GM23338 (cell line): ENCODE measurements around the gene VWCE. TPM values are rescaled to one million over a fixed set of nuclear protein-coding genes. Genes with fewer than 3 reads are reported as not detected.

Experiments used
- ATAC-seq: fragments of 200-7000 bp; cut with Tn5 transposase; 3 replicates; pipeline ENCODE4 v1.9.1; 2020
- DNase-seq: peaks from one replicate; pipeline ENCODE4 v3.0.0-alpha.2; 2015; ENCODE audit warnings: low spot score
- H2AFZ ChIP-seq: fragments of 200-600 bp; sonication (generic); 2 replicates; pipeline ENCODE4 v1.8.0; 2016; ENCODE audit warnings: antibody characterized with exemption, mild to moderate bottlenecking, moderate library complexity
- H3F3A ChIP-seq: fragments of 200-600 bp; sonication (generic); replicated peaks from 2 replicates; pipeline ENCODE4 v1.8.0; 2017; ENCODE audit warnings: antibody characterized with exemption, mixed run types, low read depth
- H3K27ac ChIP-seq: fragments of 200-600 bp; sonication (generic); 2 replicates; pipeline ENCODE4 v1.6.1; 2016; ENCODE audit warnings: low read depth
- H3K27me3 ChIP-seq: fragments of 200-600 bp; sonication (generic); 2 replicates; pipeline ENCODE4 v1.8.0; 2016; ENCODE audit warnings: mild to moderate bottlenecking, mixed run types, moderate library complexity; ENCODE audit not compliant: insufficient read depth
- H3K36me3 ChIP-seq: fragments of 200-600 bp; sonication (generic); 2 replicates; pipeline ENCODE4 v1.8.0; 2016; ENCODE audit warnings: mild to moderate bottlenecking; ENCODE audit not compliant: insufficient read depth
- H3K4me1 ChIP-seq: fragments of 200-600 bp; sonication (generic); 2 replicates; pipeline ENCODE4 v1.8.0; 2016; ENCODE audit warnings: mild to moderate bottlenecking, moderate library complexity; ENCODE audit not compliant: insufficient read depth
- H3K4me2 ChIP-seq: fragments of 200-600 bp; sonication (generic); 2 replicates; pipeline ENCODE4 v1.7.1; 2017; ENCODE audit warnings: mixed run types
- H3K4me3 ChIP-seq: fragments of 200-600 bp; sonication (generic); 2 replicates; pipeline ENCODE4 v1.6.1; 2016; ENCODE audit warnings: mixed run types
- H3K79me2 ChIP-seq: fragments of 200-600 bp; sonication (generic); replicated peaks from 2 replicates; pipeline ENCODE4 v1.8.0; 2017; ENCODE audit warnings: mild to moderate bottlenecking; ENCODE audit not compliant: insufficient read depth
- H3K9me2 ChIP-seq: fragments of 200-600 bp; sonication (generic); 2 replicates; pipeline ENCODE4 v1.8.0; 2017; ENCODE audit not compliant: insufficient read depth
- H4K20me1 ChIP-seq: fragments of 200-600 bp; sonication (generic); replicated peaks from 2 replicates; pipeline ENCODE4 v1.8.0; 2017; ENCODE audit warnings: mild to moderate bottlenecking; ENCODE audit not compliant: insufficient read depth
- H3K27ac Mint-ChIP-seq: 2 replicates; pipeline ENCODE4 v1.8.0; 2020; ENCODE audit warnings: inconsistent platforms, mild to moderate bottlenecking, moderate library complexity, mixed read lengths
- H3K27me3 Mint-ChIP-seq: 3 replicates; pipeline ENCODE4 v1.8.0; 2022; ENCODE audit warnings: low read depth, mild to moderate bottlenecking, moderate library complexity, mixed read lengths, inconsistent platforms; ENCODE audit not compliant: insufficient read depth, poor library complexity
- H3K36me3 Mint-ChIP-seq: 3 replicates; pipeline ENCODE4 v1.8.0; 2021; ENCODE audit warnings: low read depth, mild to moderate bottlenecking, inconsistent platforms, moderate library complexity, mixed read lengths
- H3K4me1 Mint-ChIP-seq: 3 replicates; pipeline ENCODE4 v1.8.0; 2020; ENCODE audit warnings: mild to moderate bottlenecking, inconsistent platforms, mixed read lengths
- H3K4me3 Mint-ChIP-seq: 3 replicates; pipeline ENCODE4 v1.8.0; 2021; ENCODE audit warnings: moderate library complexity, mild to moderate bottlenecking, inconsistent platforms, mixed read lengths
- H3K9me3 Mint-ChIP-seq: 3 replicates; pipeline ENCODE4 v1.8.0; 2020; ENCODE audit warnings: moderate library complexity, mild to moderate bottlenecking, inconsistent platforms, mixed read lengths
- CREB1 ChIP-seq: fragments of 250-450 bp; sonication (Bioruptor Pico); IDR thresholded peaks from 2 replicates; pipeline ENCODE4 v1.5.0; 2020; ENCODE audit warnings: low read depth, mild to moderate bottlenecking, moderate library complexity
- EZH2 ChIP-seq: fragments of 200-600 bp; sonication (generic); IDR thresholded peaks from one replicate; pipeline ENCODE4 v1.8.0; 2017; ENCODE audit warnings: antibody characterized with exemption, mild to moderate bottlenecking, low read depth; ENCODE audit not compliant: unreplicated experiment
- EZH2phosphoT487 ChIP-seq: fragments of 200-600 bp; sonication (generic); IDR thresholded peaks from one replicate; pipeline ENCODE4 v1.8.1; 2018; ENCODE audit warnings: antibody characterized with exemption; ENCODE audit not compliant: unreplicated experiment
- JUNB ChIP-seq: IDR thresholded peaks from one replicate; pipeline ENCODE4 v1.6.1; 2016; ENCODE audit warnings: antibody characterized with exemption; ENCODE audit not compliant: unreplicated experiment
- NANOG ChIP-seq: IDR thresholded peaks from 2 replicates; pipeline ENCODE4 v1.6.1; 2016; ENCODE audit warnings: antibody characterized with exemption, borderline replicate concordance
- POLR2AphosphoS5 ChIP-seq: IDR thresholded peaks from 2 replicates; pipeline ENCODE4 v1.6.1; 2016; ENCODE audit warnings: antibody characterized with exemption, low read depth
- STAT1 ChIP-seq: IDR thresholded peaks from one replicate; pipeline ENCODE4 v1.6.1; 2016; ENCODE audit warnings: antibody characterized with exemption; ENCODE audit not compliant: unreplicated experiment
- ZNF114 ChIP-seq: fragments of 250-450 bp; sonication (Bioruptor Pico); IDR thresholded peaks from 2 replicates; pipeline ENCODE4 v1.5.0; 2020; ENCODE audit warnings: mild to moderate bottlenecking, moderate library complexity
- ZNF331 ChIP-seq: fragments of 250-450 bp; sonication (Bioruptor Pico); IDR thresholded peaks from 2 replicates; pipeline ENCODE4 v1.5.0; 2020; ENCODE audit warnings: low read depth, mild to moderate bottlenecking, moderate library complexity
- polyA plus RNA-seq: library from polyadenylated mRNA; unstranded; fragments of >200 nt; fragmentation: Nextera tagmentation; extraction: Ambion mirVana; gene quantifications from 2 replicates; pipeline ENCODE4 v1.2.1, GENCODE V29; 2016
- total RNA-seq: library from RNA; depleted of rRNA; stranded (reverse); fragments of >200 nt; shearing (Covaris generic); gene quantifications from 2 replicates; pipeline ENCODE4 v1.2.3, GENCODE V29; 2014
- TF ChIP-seq, protein P1 (sequence below): IDR thresholded peaks from one replicate; pipeline ENCODE4 v1.6.1; 2018; ENCODE audit warnings: antibody characterized with exemption; ENCODE audit not compliant: unreplicated experiment
- TF ChIP-seq, protein P2 (sequence below): IDR thresholded peaks from 2 replicates; pipeline ENCODE4 v1.6.1; 2016; ENCODE audit warnings: antibody characterized with exemption
- TF ChIP-seq, protein P3 (sequence below): fragments of 250-450 bp; sonication (Bioruptor Pico); IDR thresholded peaks from 2 replicates; pipeline ENCODE4 v1.5.0; 2020; ENCODE audit warnings: mild to moderate bottlenecking, moderate library complexity
- TF ChIP-seq, protein P4 (sequence below), 2 experiments: fragments of 200-600 bp in 1 of 2; sonication (generic) in 1 of 2; conservative IDR thresholded peaks; 2 replicates each; pipeline versions ENCODE4 v1.5.1 to v1.6.1; 2016 to 2017; ENCODE audit warnings: antibody characterized with exemption in 2 of 2, low read depth in 2 of 2, mild to moderate bottlenecking in 2 of 2, moderate library complexity in 1 of 2

Gene VWCE
- total and polyA plus RNA-seq, 2 experiments from 2014 or later = 9.9 to 16.9 TPM

DNA sequence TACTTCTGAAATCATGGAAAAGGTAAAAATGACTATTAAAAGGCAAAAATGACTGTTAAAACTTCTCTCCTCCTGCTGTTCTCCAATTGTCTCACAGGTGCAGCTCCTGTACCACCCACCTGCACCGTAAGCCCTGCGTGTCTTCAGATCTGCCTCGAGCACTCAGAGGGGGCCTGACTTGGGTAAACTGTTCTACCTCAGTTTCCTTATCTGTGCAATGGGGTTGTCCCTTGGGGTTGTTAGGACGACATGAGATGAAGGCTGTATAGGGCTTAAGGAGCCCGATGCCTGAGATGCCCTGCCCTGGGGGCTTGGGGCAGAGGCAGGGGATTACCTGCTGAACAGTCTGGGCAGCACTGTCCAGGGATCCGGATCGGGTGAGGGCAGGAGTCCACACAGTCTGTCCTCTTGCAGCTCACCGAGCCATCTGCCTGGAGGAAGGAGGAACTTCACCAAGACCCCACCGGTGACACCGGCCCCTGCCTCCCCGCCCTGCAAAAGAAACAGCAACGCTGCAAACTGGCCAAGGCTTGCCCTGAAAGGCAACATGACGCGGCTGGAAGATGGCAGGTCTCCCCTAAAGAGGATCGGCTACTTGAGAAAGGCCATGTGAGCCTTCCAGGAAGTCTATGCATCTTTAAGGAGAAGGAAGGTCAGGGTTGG, 26.4 kb downstream of the VWCE start:
- Histone ChIP-seq H4K20me1 (peaks cover 3% of the 10 kb centered on the region; the same call in 1 of the 2 replicates), H3K4me3 (no peak overlapping the region), H3K9me2 (no peaks in the 10 kb centered on the region), H2AFZ (no peak overlapping the region), H3K4me1 (no peaks in the 10 kb centered on the region), H3K27me3 (no peaks in the 10 kb centered on the region), H3F3A (no peaks in the 10 kb centered on the region), H3K36me3 (no peaks in the 10 kb centered on the region), H3K27ac (no peak overlapping the region), H3K4me2 (no peak overlapping the region), H3K79me2 (no peaks in the 10 kb centered on the region)
- Mint-ChIP-seq H3K9me3 (no peaks in the 10 kb centered on the region), H3K27me3 (peaks cover 2% of the 10 kb centered on the region), H3K27ac (no peak overlapping the region; the same call in 1 of the 2 replicates), H3K4me1 (no peaks in the 10 kb centered on the region), H3K36me3 (peaks cover 7% of the 10 kb centered on the region; the same call in 1 of the 3 replicates), H3K4me3 (no peak overlapping the region)
- no peak for ATAC-seq
- no peak for DNase-seq
- TF ChIP-seq POLR2AphosphoS5 (no peak), JUNB (no peak), NANOG (no peak), EZH2 (no peak), CREB1 (CRISPR knock-in tag) (no peak), ZNF331 (CRISPR knock-in tag) (no peak), EZH2phosphoT487 (no peak), ZNF114 (CRISPR knock-in tag) (no peak), STAT1 (no peak)
- TF ChIP-seq, protein P1, sequence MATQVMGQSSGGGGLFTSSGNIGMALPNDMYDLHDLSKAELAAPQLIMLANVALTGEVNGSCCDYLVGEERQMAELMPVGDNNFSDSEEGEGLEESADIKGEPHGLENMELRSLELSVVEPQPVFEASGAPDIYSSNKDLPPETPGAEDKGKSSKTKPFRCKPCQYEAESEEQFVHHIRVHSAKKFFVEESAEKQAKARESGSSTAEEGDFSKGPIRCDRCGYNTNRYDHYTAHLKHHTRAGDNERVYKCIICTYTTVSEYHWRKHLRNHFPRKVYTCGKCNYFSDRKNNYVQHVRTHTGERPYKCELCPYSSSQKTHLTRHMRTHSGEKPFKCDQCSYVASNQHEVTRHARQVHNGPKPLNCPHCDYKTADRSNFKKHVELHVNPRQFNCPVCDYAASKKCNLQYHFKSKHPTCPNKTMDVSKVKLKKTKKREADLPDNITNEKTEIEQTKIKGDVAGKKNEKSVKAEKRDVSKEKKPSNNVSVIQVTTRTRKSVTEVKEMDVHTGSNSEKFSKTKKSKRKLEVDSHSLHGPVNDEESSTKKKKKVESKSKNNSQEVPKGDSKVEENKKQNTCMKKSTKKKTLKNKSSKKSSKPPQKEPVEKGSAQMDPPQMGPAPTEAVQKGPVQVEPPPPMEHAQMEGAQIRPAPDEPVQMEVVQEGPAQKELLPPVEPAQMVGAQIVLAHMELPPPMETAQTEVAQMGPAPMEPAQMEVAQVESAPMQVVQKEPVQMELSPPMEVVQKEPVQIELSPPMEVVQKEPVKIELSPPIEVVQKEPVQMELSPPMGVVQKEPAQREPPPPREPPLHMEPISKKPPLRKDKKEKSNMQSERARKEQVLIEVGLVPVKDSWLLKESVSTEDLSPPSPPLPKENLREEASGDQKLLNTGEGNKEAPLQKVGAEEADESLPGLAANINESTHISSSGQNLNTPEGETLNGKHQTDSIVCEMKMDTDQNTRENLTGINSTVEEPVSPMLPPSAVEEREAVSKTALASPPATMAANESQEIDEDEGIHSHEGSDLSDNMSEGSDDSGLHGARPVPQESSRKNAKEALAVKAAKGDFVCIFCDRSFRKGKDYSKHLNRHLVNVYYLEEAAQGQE = no peak
- TF ChIP-seq, protein P2, sequence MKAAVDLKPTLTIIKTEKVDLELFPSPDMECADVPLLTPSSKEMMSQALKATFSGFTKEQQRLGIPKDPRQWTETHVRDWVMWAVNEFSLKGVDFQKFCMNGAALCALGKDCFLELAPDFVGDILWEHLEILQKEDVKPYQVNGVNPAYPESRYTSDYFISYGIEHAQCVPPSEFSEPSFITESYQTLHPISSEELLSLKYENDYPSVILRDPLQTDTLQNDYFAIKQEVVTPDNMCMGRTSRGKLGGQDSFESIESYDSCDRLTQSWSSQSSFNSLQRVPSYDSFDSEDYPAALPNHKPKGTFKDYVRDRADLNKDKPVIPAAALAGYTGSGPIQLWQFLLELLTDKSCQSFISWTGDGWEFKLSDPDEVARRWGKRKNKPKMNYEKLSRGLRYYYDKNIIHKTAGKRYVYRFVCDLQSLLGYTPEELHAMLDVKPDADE = no peak
- TF ChIP-seq, protein P3, sequence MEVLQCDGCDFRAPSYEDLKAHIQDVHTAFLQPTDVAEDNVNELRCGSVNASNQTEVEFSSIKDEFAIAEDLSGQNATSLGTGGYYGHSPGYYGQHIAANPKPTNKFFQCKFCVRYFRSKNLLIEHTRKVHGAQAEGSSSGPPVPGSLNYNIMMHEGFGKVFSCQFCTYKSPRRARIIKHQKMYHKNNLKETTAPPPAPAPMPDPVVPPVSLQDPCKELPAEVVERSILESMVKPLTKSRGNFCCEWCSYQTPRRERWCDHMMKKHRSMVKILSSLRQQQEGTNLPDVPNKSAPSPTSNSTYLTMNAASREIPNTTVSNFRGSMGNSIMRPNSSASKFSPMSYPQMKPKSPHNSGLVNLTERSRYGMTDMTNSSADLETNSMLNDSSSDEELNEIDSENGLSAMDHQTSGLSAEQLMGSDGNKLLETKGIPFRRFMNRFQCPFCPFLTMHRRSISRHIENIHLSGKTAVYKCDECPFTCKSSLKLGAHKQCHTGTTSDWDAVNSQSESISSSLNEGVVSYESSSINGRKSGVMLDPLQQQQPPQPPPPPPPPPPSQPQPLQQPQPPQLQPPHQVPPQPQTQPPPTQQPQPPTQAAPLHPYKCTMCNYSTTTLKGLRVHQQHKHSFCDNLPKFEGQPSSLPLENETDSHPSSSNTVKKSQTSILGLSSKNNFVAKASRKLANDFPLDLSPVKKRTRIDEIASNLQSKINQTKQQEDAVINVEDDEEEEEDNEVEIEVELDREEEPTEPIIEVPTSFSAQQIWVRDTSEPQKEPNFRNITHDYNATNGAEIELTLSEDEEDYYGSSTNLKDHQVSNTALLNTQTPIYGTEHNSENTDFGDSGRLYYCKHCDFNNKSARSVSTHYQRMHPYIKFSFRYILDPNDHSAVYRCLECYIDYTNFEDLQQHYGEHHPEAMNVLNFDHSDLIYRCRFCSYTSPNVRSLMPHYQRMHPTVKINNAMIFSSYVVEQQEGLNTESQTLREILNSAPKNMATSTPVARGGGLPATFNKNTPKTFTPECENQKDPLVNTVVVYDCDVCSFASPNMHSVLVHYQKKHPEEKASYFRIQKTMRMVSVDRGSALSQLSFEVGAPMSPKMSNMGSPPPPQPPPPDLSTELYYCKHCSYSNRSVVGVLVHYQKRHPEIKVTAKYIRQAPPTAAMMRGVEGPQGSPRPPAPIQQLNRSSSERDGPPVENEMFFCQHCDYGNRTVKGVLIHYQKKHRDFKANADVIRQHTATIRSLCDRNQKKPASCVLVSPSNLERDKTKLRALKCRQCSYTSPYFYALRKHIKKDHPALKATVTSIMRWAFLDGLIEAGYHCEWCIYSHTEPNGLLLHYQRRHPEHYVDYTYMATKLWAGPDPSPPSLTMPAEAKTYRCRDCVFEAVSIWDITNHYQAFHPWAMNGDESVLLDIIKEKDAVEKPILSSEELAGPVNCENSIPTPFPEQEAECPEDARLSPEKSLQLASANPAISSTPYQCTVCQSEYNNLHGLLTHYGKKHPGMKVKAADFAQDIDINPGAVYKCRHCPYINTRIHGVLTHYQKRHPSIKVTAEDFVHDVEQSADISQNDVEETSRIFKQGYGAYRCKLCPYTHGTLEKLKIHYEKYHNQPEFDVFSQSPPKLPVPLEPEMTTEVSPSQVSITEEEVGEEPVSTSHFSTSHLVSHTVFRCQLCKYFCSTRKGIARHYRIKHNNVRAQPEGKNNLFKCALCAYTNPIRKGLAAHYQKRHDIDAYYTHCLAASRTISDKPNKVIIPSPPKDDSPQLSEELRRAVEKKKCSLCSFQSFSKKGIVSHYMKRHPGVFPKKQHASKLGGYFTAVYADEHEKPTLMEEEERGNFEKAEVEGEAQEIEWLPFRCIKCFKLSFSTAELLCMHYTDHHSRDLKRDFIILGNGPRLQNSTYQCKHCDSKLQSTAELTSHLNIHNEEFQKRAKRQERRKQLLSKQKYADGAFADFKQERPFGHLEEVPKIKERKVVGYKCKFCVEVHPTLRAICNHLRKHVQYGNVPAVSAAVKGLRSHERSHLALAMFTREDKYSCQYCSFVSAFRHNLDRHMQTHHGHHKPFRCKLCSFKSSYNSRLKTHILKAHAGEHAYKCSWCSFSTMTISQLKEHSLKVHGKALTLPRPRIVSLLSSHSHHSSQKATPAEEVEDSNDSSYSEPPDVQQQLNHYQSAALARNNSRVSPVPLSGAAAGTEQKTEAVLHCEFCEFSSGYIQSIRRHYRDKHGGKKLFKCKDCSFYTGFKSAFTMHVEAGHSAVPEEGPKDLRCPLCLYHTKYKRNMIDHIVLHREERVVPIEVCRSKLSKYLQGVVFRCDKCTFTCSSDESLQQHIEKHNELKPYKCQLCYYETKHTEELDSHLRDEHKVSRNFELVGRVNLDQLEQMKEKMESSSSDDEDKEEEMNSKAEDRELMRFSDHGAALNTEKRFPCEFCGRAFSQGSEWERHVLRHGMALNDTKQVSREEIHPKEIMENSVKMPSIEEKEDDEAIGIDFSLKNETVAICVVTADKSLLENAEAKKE (CRISPR knock-in tag) = no peak
- TF ChIP-seq, protein P4, sequence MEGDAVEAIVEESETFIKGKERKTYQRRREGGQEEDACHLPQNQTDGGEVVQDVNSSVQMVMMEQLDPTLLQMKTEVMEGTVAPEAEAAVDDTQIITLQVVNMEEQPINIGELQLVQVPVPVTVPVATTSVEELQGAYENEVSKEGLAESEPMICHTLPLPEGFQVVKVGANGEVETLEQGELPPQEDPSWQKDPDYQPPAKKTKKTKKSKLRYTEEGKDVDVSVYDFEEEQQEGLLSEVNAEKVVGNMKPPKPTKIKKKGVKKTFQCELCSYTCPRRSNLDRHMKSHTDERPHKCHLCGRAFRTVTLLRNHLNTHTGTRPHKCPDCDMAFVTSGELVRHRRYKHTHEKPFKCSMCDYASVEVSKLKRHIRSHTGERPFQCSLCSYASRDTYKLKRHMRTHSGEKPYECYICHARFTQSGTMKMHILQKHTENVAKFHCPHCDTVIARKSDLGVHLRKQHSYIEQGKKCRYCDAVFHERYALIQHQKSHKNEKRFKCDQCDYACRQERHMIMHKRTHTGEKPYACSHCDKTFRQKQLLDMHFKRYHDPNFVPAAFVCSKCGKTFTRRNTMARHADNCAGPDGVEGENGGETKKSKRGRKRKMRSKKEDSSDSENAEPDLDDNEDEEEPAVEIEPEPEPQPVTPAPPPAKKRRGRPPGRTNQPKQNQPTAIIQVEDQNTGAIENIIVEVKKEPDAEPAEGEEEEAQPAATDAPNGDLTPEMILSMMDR (conservative IDR thresholded peaks at IDR 0.05; ENCODE audit: low read depth in 2 of 2) = no peak
